HepG2 (cell line): ENCODE results near the gene C22orf31. TPM values are rescaled to one million over a fixed set of nuclear protein-coding genes. Genes with fewer than 3 reads are reported as not detected.

Source experiments
- ELK4 ChIP-seq: sonication (generic); formaldehyde crosslinking; IDR thresholded peaks from 2 replicates; pipeline ENCODE4 v1.9.0; 2021; ENCODE audit warnings: missing genetic modification reagents, borderline replicate concordance
- HBP1 ChIP-seq: IDR thresholded peaks from 2 replicates; pipeline ENCODE4 v1.6.1; 2016; ENCODE audit warnings: low read depth, control low read depth
- MYNN ChIP-seq: sonication (generic); formaldehyde crosslinking; IDR thresholded peaks from 2 replicates; pipeline ENCODE4 v1.4.0; 2020; ENCODE audit warnings: mild to moderate bottlenecking, low read depth, missing genetic modification reagents
- NCOA5 ChIP-seq: sonication (generic); formaldehyde crosslinking; IDR thresholded peaks from 2 replicates; pipeline ENCODE4 v1.4.0; 2020; ENCODE audit warnings: missing genetic modification reagents
- PCBP2 ChIP-seq: fragments of 200-400 bp; formaldehyde crosslinking; optimal IDR thresholded peaks from 2 replicates; pipeline ENCODE3; 2018; ENCODE audit warnings: low read length, low read depth; ENCODE audit not compliant: poor library complexity, severe bottlenecking
- REST ChIP-seq, 2 experiments: IDR thresholded peaks; 2 replicates each; pipeline ENCODE4 v1.6.1; 2011 to 2012; ENCODE audit warnings: low read length in 2 of 2, borderline replicate concordance in 1 of 2, low read depth in 1 of 2, mild to moderate bottlenecking in 1 of 2, moderate library complexity in 1 of 2
- RNF219 ChIP-seq: sonication (generic); formaldehyde crosslinking; IDR thresholded peaks from 2 replicates; pipeline ENCODE4 v1.5.0; 2020; ENCODE audit warnings: mild to moderate bottlenecking, missing genetic modification reagents
- SMARCC2 ChIP-seq: fragments of 450-650 bp; IDR thresholded peaks from 2 replicates; pipeline ENCODE4 v1.6.1; 2017; ENCODE audit warnings: antibody characterized with exemption, mild to moderate bottlenecking
- SNAI1 ChIP-seq: sonication (generic); formaldehyde crosslinking; IDR thresholded peaks from 2 replicates; pipeline ENCODE4 v1.5.0; 2020; ENCODE audit warnings: mild to moderate bottlenecking, missing genetic modification reagents, borderline replicate concordance
- THAP9 ChIP-seq: sonication (generic); formaldehyde crosslinking; IDR thresholded peaks from 2 replicates; pipeline ENCODE4; 2020; ENCODE audit warnings: missing genetic modification reagents, mild to moderate bottlenecking, borderline replicate concordance
- U2AF1 ChIP-seq: fragments of 200-400 bp; formaldehyde crosslinking; optimal IDR thresholded peaks from 2 replicates; pipeline ENCODE3; 2017; ENCODE audit warnings: mild to moderate bottlenecking, low read depth, low read length
- ZBTB38 ChIP-seq: sonication (generic); formaldehyde crosslinking; IDR thresholded peaks from 2 replicates; pipeline ENCODE4 v1.5.1; 2020; ENCODE audit warnings: mild to moderate bottlenecking, missing genetic modification reagents
- ZNF138 ChIP-seq: sonication (generic); formaldehyde crosslinking; IDR thresholded peaks from 2 replicates; pipeline ENCODE4 v1.5.0; 2020; ENCODE audit warnings: mild to moderate bottlenecking, low read depth, missing genetic modification reagents
- ZNF260 ChIP-seq: sonication (generic); formaldehyde crosslinking; IDR thresholded peaks from 2 replicates; pipeline ENCODE4 v1.4.0; 2020; ENCODE audit warnings: missing genetic modification reagents, low read depth, mild to moderate bottlenecking, borderline replicate concordance
- ZNF530 ChIP-seq: sonication (generic); formaldehyde crosslinking; IDR thresholded peaks from 2 replicates; pipeline ENCODE4 v1.5.0; 2020; ENCODE audit warnings: low read depth, mild to moderate bottlenecking, missing genetic modification reagents
- ZNF543 ChIP-seq: sonication (generic); formaldehyde crosslinking; IDR thresholded peaks from 2 replicates; pipeline ENCODE4 v1.4.0; 2020; ENCODE audit warnings: mild to moderate bottlenecking, missing genetic modification reagents
- ZNF841 ChIP-seq: sonication (generic); formaldehyde crosslinking; IDR thresholded peaks from 2 replicates; pipeline ENCODE4 v1.8.1; 2023; ENCODE audit warnings: missing genetic modification reagents, borderline replicate concordance
- polyA plus RNA-seq, 8 experiments: library from polyadenylated mRNA; depleted of rRNA in 3 of 8; stranded (reverse) in 7 of 8; unstranded in 1 of 8; fragments of >200 nt; fragmentation: Illumina TruSeq in 4 of 8; extraction: Trizol in 4 of 8; gene quantifications; 2 replicates each; pipeline versions ENCODE4 v1.2.1 to v1.2.3, GENCODE V29; 2011 to 2016; ENCODE audit warnings: low read depth in 4 of 8, missing spikeins in 1 of 8, mixed read lengths in 1 of 8; ENCODE audit not compliant: insufficient read depth in 1 of 8
- total RNA-seq, 5 experiments: library from RNA; depleted of rRNA; stranded (reverse); fragments of >200 nt; fragmentation: Illumina TruSeq; extraction: Trizol; gene quantifications; 2 replicates each; pipeline ENCODE4 v1.2.3, GENCODE V29; 2016; ENCODE audit warnings: low read depth in 1 of 5

The C22orf31 gene
- total and polyA plus RNA-seq, 2 of the 13 experiments (the other 11 are each of a cell fraction or from before 2014, with no cell fraction given), result not detected

GRCh38 chr22:29022101-29022817, 39.4 kb downstream of the C22orf31 start (continued):
- TF ChIP-seq SNAI1, result no peak
- TF ChIP-seq MYNN (CRISPR knock-in tag), result no peak
- no peak for TF ChIP-seq U2AF1
- no peak for TF ChIP-seq PCBP2
- TF ChIP-seq SMARCC2, result no peak
- TF ChIP-seq NCOA5 (CRISPR knock-in tag), result no peak
- no peak for TF ChIP-seq REST (IDR thresholded peaks at IDR 0.05; ENCODE audit: borderline replicate concordance in 1 of 2, low read depth in 1 of 2, low read length in 2 of 2)
- TF ChIP-seq ZNF841 (CRISPR knock-in tag), result no peak
- no peak for TF ChIP-seq HBP1 (CRISPR knock-in tag)
- TF ChIP-seq ZNF543 (CRISPR knock-in tag), result 0 out of 2 replicates have a peak, but pooled peaks have one; percentile 25
- no peak for TF ChIP-seq ZBTB38 (CRISPR knock-in tag)
- no peak for TF ChIP-seq ZNF260 (CRISPR knock-in tag)
- no peak for TF ChIP-seq RNF219 (CRISPR knock-in tag)
- no peak for TF ChIP-seq ELK4 (CRISPR knock-in tag)
- no peak for TF ChIP-seq ZNF138
- TF ChIP-seq ZNF530, result no peak
- no peak for TF ChIP-seq THAP9 (CRISPR knock-in tag)
